Keratinocyte (primary cell): ENCODE data around the gene ZBTB40. TPM values are rescaled to one million over a fixed set of nuclear protein-coding genes. Genes with fewer than 3 reads are reported as not detected.

Source experiments
- DNase-seq: peaks from one replicate; pipeline ENCODE4 v3.0.0-alpha.2; 2011; ENCODE audit warnings: low read depth, missing footprints, low spot score
- FAIRE-seq: peaks from 2 replicates; lab custom pipeline; 2011; peaks lifted over from hg19 to GRCh38; lab: Jason Lieb, UNC
- H2AFZ ChIP-seq: 2 replicates; pipeline ENCODE4 v1.6.0; 2012; ENCODE audit warnings: low read length, control low read depth, inconsistent platforms; ENCODE audit not compliant: control insufficient read depth
- H3K27ac ChIP-seq: 2 replicates; pipeline ENCODE4 v1.5.1; 2011; ENCODE audit warnings: low read length; ENCODE audit not compliant: control insufficient read depth, insufficient read depth
- H3K27me3 ChIP-seq: 3 replicates; pipeline ENCODE4 v1.6.0; 2011; ENCODE audit warnings: low read length; ENCODE audit not compliant: control insufficient read depth, insufficient read depth; ENCODE audit errors: extremely low read depth
- H3K36me3 ChIP-seq, 2 experiments: 2 replicates in 1 of 2; 3 replicates in 1 of 2; pipeline ENCODE4 v1.5.1; 2011; ENCODE audit warnings: low read length in 2 of 2, mild to moderate bottlenecking in 1 of 2; ENCODE audit not compliant: control insufficient read depth in 2 of 2, insufficient read depth in 2 of 2; ENCODE audit errors: extremely low read depth in 1 of 2
- H3K4me1 ChIP-seq: 3 replicates; pipeline ENCODE4 v1.5.1; 2011; ENCODE audit warnings: low read length; ENCODE audit not compliant: control insufficient read depth, insufficient read depth; ENCODE audit errors: extremely low read depth
- H3K4me2 ChIP-seq: 3 replicates; pipeline ENCODE4 v1.6.0; 2011; ENCODE audit warnings: low read depth, low read length; ENCODE audit not compliant: control insufficient read depth, insufficient read depth; ENCODE audit errors: extremely low read depth
- H3K4me3 ChIP-seq, 3 experiments: fragments of 200-600 bp in 1 of 3; sonication (generic) in 1 of 3; 2 replicates in 2 of 3; 3 replicates in 1 of 3; pipeline ENCODE4 v1.5.1; 2011 to 2016; ENCODE audit warnings: low read length in 3 of 3, mild to moderate bottlenecking in 3 of 3, control low read depth in 2 of 3, inconsistent platforms in 1 of 3, low read depth in 1 of 3, mixed read lengths in 1 of 3, mixed run types in 1 of 3, moderate library complexity in 1 of 3; ENCODE audit not compliant: control insufficient read depth in 2 of 3, insufficient read depth in 2 of 3; ENCODE audit errors: extremely low read depth in 1 of 3
- H3K79me2 ChIP-seq: 2 replicates; pipeline ENCODE4 v1.6.0; 2012; ENCODE audit warnings: low read length; ENCODE audit not compliant: control insufficient read depth, insufficient read depth
- H3K9ac ChIP-seq: 3 replicates; pipeline ENCODE4 v1.6.0; 2011; ENCODE audit warnings: low read length; ENCODE audit not compliant: control insufficient read depth, insufficient read depth; ENCODE audit errors: extremely low read depth
- H3K9me1 ChIP-seq: 3 replicates; pipeline ENCODE4 v1.6.0; 2011; ENCODE audit warnings: low read length; ENCODE audit not compliant: control insufficient read depth, insufficient read depth; ENCODE audit errors: extremely low read depth
- H3K9me3 ChIP-seq: 2 replicates; pipeline ENCODE4 v1.5.1; 2012; ENCODE audit warnings: low read depth, low read length; ENCODE audit not compliant: control insufficient read depth
- H4K20me1 ChIP-seq: 3 replicates; pipeline ENCODE4 v1.6.0; 2011; ENCODE audit warnings: low read length; ENCODE audit not compliant: control insufficient read depth, insufficient read depth; ENCODE audit errors: extremely low read depth
- EZH2 ChIP-seq: IDR thresholded peaks from one replicate; pipeline ENCODE4 v1.6.1; 2012; ENCODE audit warnings: inconsistent platforms, mild to moderate bottlenecking, low read length, moderate library complexity
- dilution Hi-C: fragments of 300-500 bp; cut with MboI; formaldehyde crosslinking; loops from one replicate; pipeline ENCODE4 v1.7.0; 2020; ENCODE audit warnings: low sequenced_read_pairs; ENCODE audit not compliant: extremely low pct_ligation_motif_present
- polyA plus RNA-seq, 5 experiments: library from polyadenylated mRNA; depleted of rRNA in 3 of 5; stranded (reverse) in 3 of 5; stranded (forward) in 1 of 5; unstranded in 1 of 5; fragments of >200 nt; gene quantifications; 1 replicate in 1 of 5; 2 replicates in 3 of 5; 3 replicates in 1 of 5; pipeline versions ENCODE4 v1.2.1 to v1.2.3, GENCODE V29; 2011 to 2012; ENCODE audit warnings: missing spikeins in 2 of 5, low read depth in 1 of 5, low replicate concordance in 1 of 5
- TF ChIP-seq, protein P1 (sequence below), 3 experiments: IDR thresholded peaks in 1 of 3; conservative IDR thresholded peaks in 1 of 3; optimal IDR thresholded peaks in 1 of 3; 2 replicates in 2 of 3; 3 replicates in 1 of 3; pipeline versions ENCODE3 to v1.5.1; 2011; ENCODE audit warnings: low read length in 3 of 3, mild to moderate bottlenecking in 3 of 3, moderate library complexity in 2 of 3, control low read depth in 1 of 3, inconsistent platforms in 1 of 3; ENCODE audit not compliant: insufficient read depth in 2 of 3; ENCODE audit errors: extremely low read depth in 1 of 3

Gene ZBTB40
- polyA plus RNA-seq, 1 donor (not counting 4 experiments of a cell fraction or from before 2014, with no cell fraction given), result 5.0 TPM

GRCh38 chr1:22476566-22476965 lies 24.9 kb downstream of the ZBTB40 start:
- Histone ChIP-seq H2AFZ (no peak overlapping the region), H3K9ac (no peak overlapping the region), H3K4me2 (no peak overlapping the region), H3K36me3 (no peaks in the 10 kb centered on the region), H4K20me1 (no peaks in the 10 kb centered on the region), H3K27me3 (no peaks in the 10 kb centered on the region), H3K4me3 (no peak overlapping the region), H3K9me1 (no peaks in the 10 kb centered on the region), H3K27ac (no peak overlapping the region), H3K9me3 (no peaks in the 10 kb centered on the region), H3K4me1 (no peaks in the 10 kb centered on the region), H3K79me2 (peaks cover 4% of the 10 kb centered on the region)
- no peak for FAIRE-seq
- DNase-seq, result no peak
- TF ChIP-seq EZH2, result no peak
- TF ChIP-seq, protein P1, sequence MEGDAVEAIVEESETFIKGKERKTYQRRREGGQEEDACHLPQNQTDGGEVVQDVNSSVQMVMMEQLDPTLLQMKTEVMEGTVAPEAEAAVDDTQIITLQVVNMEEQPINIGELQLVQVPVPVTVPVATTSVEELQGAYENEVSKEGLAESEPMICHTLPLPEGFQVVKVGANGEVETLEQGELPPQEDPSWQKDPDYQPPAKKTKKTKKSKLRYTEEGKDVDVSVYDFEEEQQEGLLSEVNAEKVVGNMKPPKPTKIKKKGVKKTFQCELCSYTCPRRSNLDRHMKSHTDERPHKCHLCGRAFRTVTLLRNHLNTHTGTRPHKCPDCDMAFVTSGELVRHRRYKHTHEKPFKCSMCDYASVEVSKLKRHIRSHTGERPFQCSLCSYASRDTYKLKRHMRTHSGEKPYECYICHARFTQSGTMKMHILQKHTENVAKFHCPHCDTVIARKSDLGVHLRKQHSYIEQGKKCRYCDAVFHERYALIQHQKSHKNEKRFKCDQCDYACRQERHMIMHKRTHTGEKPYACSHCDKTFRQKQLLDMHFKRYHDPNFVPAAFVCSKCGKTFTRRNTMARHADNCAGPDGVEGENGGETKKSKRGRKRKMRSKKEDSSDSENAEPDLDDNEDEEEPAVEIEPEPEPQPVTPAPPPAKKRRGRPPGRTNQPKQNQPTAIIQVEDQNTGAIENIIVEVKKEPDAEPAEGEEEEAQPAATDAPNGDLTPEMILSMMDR (optimal IDR thresholded peaks at IDR 0.05 in 1 of 3, IDR thresholded peaks at IDR 0.05 in 1 of 3, conservative IDR thresholded peaks at IDR 0.05 in 1 of 3; ENCODE audit: extremely low read depth in 1 of 3, insufficient read depth in 2 of 3, low read length in 3 of 3), result no peak
- dilution Hi-C loops, result no loop called here

GRCh38 chr1:22483121-22483520 lies 31.5 kb downstream of the ZBTB40 start:
- Histone ChIP-seq H3K27me3 (no peaks in the 10 kb centered on the region), H3K9me3 (no peaks in the 10 kb centered on the region), H3K4me3 (no peak overlapping the region), H3K4me1 (no peaks in the 10 kb centered on the region), H3K36me3 (no peaks in the 10 kb centered on the region), H4K20me1 (no peaks in the 10 kb centered on the region), H3K27ac (no peak overlapping the region), H2AFZ (no peak overlapping the region), H3K4me2 (no peak overlapping the region), H3K9ac (no peak overlapping the region), H3K79me2 (peaks cover 12% of the 10 kb centered on the region), H3K9me1 (no peaks in the 10 kb centered on the region)
- DNase-seq, result no peak
- FAIRE-seq, result no peak
- dilution Hi-C loops, result no loop called here
- TF ChIP-seq, protein P1 (optimal IDR thresholded peaks at IDR 0.05 in 1 of 3, IDR thresholded peaks at IDR 0.05 in 1 of 3, conservative IDR thresholded peaks at IDR 0.05 in 1 of 3; ENCODE audit: extremely low read depth in 1 of 3, insufficient read depth in 2 of 3, low read length in 3 of 3), result no peak
- TF ChIP-seq EZH2, result no peak
